ENCODE results near the gene COL9A3. TPM values are rescaled to one million over a fixed set of nuclear protein-coding genes. Genes with fewer than 3 reads are reported as not detected.

Gene COL9A3
- total RNA-seq, 1 experiment from 2014 or later = 150 TPM

DNA sequence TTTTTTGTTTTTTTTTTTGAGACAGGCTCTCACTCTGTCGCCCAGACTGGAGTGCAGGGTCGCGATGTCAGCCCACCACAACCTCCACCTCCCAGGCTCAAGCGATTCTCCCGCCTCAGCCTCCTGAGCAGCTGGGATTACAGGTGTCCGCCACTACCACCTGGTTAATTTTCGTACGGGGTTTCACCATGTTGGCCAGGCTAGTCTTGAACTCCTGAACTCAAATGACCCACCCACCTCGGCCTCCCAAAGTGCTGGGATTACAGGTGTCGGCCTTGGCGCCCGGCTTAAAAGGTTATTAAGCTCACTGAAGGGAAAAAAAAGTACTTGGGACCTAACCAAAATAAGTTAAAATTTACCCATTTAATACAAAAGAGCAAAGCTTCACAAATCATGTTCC is 42.9 kb downstream of the COL9A3 start:
- Histone ChIP-seq H3K9me3 (ENCODE audit: control insufficient read depth, low read depth, low read length) (no peaks in the 10 kb centered on the region), H3K27ac (ENCODE audit: insufficient read length, low read depth, low read length) (no peak overlapping the region), H3K9ac (ENCODE audit: extremely low read depth, insufficient read length, low read length) (no peak overlapping the region), H3K4me2 (ENCODE audit: insufficient read depth, insufficient read length, low read length) (no peak overlapping the region), H3K79me2 (ENCODE audit: insufficient read depth, low read length) (no peaks in the 10 kb centered on the region), H2BK120ac (ENCODE audit: low read depth, low read length, poor library complexity, severe bottlenecking) (no peak overlapping the region), H3K14ac (ENCODE audit: insufficient read depth, low read length) (no peak overlapping the region), H2BK12ac (ENCODE audit: insufficient read length, low read depth, low read length) (no peak overlapping the region), H4K8ac (replicated peaks; ENCODE audit: insufficient read length, low read depth, low read length) (no peak overlapping the region), H3K79me1 (ENCODE audit: insufficient read depth, low read depth, low read length, poor library complexity, severe bottlenecking) (no peaks in the 10 kb centered on the region), H2BK15ac (ENCODE audit: low read depth, low read length) (no peak overlapping the region), H3K56ac (ENCODE audit: insufficient read length, low read depth, low read length) (no peak overlapping the region), H3T11ph (ENCODE audit: low read length) (no peak overlapping the region), H3K4ac (ENCODE audit: low read depth, low read length) (no peak overlapping the region), H3K27me3 (ENCODE audit: insufficient read depth, low read length) (no peaks in the 10 kb centered on the region), H2AK5ac (ENCODE audit: insufficient read length, low read length) (no peak overlapping the region), H2BK5ac (ENCODE audit: insufficient read length, low read length) (no peak overlapping the region), H3K18ac (ENCODE audit: insufficient read length, low read depth, low read length) (no peak overlapping the region), H4K5ac (ENCODE audit: insufficient read length, low read depth, low read length) (no peak overlapping the region), H2AFZ (ENCODE audit: low read length) (no peak overlapping the region), H3K23me2 (ENCODE audit: insufficient read length, low read depth, low read length, poor library complexity, severe bottlenecking) (peaks cover 3% of the 10 kb centered on the region), H4K20me1 (ENCODE audit: control insufficient read depth, insufficient read depth, insufficient read length) (peaks cover 2% of the 10 kb centered on the region), H2BK20ac (ENCODE audit: low read depth, low read length, poor library complexity, severe bottlenecking) (no peak overlapping the region), H4K91ac (ENCODE audit: insufficient read length, low read depth, low read length) (no peak overlapping the region), H3K23ac (ENCODE audit: insufficient read length, low read depth, low read length) (no peak overlapping the region), H3K4me1 (ENCODE audit: insufficient read depth, low read length) (no peaks in the 10 kb centered on the region; the same call in 1 of the 2 replicates)
- Mint-ChIP-seq H3K27ac (no peak overlapping the region), H3K4me1 (peaks cover 21 to 29% of the 10 kb centered on the region in 2 experiments), H3K4me3 (peak overlapping the region; percentile 68 to 77), H3K9me3 (peaks cover 6 to 9% of the 10 kb centered on the region in 2 experiments), H3K36me3 (ENCODE audit: insufficient read depth in 1 of 3, low read depth in 3 of 3) (peaks cover 12 to 29% (median 20%) of the 10 kb centered on the region in 3 experiments; a peak in 6 of 7 replicates), H3K27me3 (ENCODE audit: low read depth) (peaks cover 6% of the 10 kb centered on the region)
- TF ChIP-seq, protein P1, sequence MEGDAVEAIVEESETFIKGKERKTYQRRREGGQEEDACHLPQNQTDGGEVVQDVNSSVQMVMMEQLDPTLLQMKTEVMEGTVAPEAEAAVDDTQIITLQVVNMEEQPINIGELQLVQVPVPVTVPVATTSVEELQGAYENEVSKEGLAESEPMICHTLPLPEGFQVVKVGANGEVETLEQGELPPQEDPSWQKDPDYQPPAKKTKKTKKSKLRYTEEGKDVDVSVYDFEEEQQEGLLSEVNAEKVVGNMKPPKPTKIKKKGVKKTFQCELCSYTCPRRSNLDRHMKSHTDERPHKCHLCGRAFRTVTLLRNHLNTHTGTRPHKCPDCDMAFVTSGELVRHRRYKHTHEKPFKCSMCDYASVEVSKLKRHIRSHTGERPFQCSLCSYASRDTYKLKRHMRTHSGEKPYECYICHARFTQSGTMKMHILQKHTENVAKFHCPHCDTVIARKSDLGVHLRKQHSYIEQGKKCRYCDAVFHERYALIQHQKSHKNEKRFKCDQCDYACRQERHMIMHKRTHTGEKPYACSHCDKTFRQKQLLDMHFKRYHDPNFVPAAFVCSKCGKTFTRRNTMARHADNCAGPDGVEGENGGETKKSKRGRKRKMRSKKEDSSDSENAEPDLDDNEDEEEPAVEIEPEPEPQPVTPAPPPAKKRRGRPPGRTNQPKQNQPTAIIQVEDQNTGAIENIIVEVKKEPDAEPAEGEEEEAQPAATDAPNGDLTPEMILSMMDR (conservative IDR thresholded peaks at IDR 0.05) = no peak
- no peak for DNase-seq
- WGBS (ENCODE audit: extremely low coverage, insufficient read length, low lambda C conversion rate) = no CpG with 5 or more reads among the region's 12 CpGs

Measured in H9 (cell line).